IPS-18c (cell line): ENCODE measurements around the gene KCNQ5.

Source experiments
- H3K4me3 ChIP-seq: 2 replicates; pipeline ENCODE4 v1.7.0; 2013; ENCODE audit warnings: low read depth, mild to moderate bottlenecking, low read length, moderate library complexity; ENCODE audit not compliant: insufficient read depth
- H3K9me3 ChIP-seq: one replicate; pipeline ENCODE4 v1.6.1; 2013; ENCODE audit warnings: mild to moderate bottlenecking, low read length, moderate library complexity; ENCODE audit not compliant: control insufficient read depth, insufficient read depth

The KCNQ5 gene

GRCh38 chr6:72809746-72810379 lies 188.0 kb downstream of the KCNQ5 start:
- Histone ChIP-seq H3K9me3 (no peaks in the 10 kb centered on the region), H3K4me3 (no peak overlapping the region)

DNA sequence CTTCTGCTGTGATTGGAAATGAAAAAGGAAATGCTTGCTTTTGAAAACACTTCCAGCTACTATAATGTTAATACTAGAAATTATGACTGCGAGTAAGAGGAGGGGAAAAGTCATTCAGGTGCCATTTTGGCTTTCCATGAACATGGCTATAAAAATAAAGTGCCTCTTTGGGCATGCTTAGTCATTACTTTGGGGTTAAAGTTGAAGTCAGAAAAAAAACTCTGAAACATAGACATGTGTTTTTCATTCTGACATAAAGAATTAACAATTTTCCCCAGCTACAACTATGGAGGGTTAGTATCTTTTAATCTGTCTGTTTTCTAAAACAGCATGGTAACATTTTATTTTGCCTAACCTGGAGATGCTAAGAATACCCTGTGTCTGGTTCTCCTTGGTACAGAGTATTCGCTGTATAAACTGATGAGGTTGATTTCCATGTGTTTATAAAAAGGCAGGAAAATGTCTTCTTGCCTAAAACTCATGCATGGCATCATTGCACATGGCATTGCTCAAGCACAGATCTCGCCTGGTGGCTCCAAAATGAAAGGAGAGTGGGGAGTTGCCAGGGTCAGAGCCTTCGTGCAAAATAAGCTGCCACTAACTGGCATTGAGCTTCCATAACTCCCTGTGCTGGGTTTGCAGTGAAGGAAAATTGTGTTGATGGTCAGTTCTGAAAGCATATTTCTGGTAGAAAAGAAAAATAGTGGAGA lies 188.9 kb downstream of the KCNQ5 start:
- Histone ChIP-seq H3K9me3 (no peaks in the 10 kb centered on the region), H3K4me3 (no peak overlapping the region)

GRCh38 chr6:72811971-72812421 lies 190.1 kb downstream of the KCNQ5 start:
- no peak overlapping the region for H3K4me3 ChIP-seq

DNA sequence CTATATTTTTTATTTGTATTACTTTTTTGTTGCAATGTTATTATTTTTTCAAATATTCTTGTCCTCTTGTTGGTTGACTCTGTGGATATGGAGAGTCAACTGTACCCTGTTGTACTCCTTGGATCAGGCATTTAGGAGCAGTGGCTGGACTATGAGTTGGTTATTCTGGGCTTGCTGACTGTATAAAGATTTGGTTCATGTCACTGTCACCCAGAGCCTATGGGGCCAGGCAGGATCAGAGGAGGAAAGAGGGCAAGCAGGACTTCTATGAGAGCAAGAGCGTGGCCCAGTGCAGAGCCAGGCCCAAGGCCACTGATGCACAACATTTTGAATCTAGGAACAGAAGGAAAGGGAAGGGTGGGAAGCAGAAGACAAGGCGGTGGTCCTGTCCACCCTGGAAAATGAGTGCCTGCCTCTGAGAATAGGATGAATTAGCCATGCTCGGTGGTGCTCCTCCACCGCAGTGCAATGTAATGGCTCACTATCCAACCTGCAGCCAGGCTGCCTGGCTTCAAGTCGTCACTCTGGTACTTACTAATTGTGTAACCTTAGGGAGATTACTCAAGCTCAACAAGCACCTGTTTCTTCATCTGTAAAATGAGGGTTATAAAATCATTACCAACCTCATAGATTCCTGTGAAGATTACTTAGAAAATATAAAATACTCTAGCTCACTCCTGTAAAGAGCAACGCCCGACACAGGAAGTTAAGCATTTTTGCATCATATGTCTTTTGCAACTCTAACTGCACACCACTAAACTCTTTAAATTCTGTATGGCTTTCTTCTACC lies 192.1 kb downstream of the KCNQ5 start:
- no peak overlapping the region for H3K4me3 ChIP-seq
- no peaks in the 10 kb centered on the region for H3K9me3 ChIP-seq

More at GRCh38 chr6:72811971-72812421, 190.1 kb downstream of the KCNQ5 start:
- H3K9me3 ChIP-seq: no peaks in the 10 kb centered on the region

DNA sequence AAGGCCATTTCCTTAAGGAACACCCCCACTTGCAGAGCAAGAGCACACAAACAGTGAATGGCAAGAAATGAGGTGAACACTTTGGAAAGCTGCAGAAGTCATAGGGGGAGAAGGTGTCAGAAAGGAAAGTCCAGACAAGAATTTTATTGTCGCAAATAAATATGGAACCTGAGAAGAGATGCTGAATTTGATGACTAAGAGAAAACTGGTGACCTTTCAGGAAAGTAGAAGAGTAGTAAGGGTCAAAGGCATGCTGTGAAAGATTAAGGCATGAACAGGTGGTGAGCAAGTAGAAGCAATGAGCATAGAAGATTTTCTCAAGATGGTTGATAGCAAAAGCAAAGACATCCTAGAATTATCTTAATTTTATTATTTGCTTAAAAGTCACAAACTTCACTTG lies 194.2 kb downstream of the KCNQ5 start:
- H3K4me3 ChIP-seq: no peak overlapping the region
- H3K9me3 ChIP-seq: no peaks in the 10 kb centered on the region

DNA sequence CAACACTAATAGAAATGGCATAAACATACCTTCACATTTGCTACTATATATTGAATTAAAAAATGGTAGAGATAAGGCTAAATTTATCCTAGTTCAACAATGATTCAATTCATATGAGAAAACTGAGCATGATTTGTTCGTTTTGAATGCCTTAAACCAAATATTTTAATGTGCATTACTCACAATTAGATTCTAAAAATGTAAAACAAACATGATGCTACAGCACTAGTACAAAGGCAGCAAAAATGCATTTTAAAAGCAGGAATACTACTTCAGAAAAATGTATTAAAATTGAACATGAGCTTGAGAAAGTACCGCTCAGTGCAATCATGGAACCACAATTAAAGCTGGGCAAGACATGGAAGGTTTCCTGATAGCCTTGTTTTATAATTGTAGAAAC lies 195.3 kb downstream of the KCNQ5 start:
- H3K9me3 ChIP-seq: no peaks in the 10 kb centered on the region
- H3K4me3 ChIP-seq: no peak overlapping the region

DNA sequence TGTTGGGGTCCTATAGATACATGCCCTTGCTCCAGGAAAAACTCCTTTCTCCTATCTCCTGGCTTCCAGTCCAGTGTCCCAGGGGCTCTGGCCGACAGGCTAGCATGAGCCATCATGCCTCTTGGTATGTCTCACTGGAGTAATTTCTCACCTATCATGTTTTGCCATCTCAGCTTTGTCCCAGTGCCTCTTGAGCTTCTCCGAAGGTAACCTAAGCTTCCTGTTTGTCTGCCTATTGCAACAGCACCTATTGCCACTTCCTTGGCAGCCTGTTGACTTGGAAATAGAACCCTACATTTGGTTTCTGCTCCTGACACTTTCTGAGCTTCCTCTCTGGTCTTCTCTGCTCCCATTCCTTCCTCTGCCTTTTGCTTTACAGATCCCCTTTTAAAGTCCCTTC lies 197.7 kb downstream of the KCNQ5 start:
- H3K4me3 ChIP-seq: no peak overlapping the region
- H3K9me3 ChIP-seq: no peaks in the 10 kb centered on the region

DNA sequence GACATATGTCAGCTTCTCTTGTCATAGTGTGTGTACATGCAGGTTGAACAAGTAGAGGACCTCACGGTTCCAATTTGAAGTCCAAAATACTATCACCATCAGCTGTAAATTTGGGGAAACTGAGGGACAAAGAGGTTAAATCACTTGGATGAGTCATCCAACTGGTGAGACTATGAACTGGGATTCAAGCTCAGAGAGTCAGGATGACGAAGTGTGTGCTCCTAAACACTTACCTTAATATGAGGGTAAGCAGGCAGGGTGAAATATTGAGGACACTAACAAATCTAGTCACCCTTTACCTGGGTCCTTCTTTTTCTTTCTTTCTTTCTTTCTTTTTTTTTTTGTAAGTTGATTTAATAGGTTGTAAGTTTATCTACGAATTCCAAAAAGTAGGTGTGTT lies 198.3 kb downstream of the KCNQ5 start:
- no peak overlapping the region for H3K4me3 ChIP-seq
- no peaks in the 10 kb centered on the region for H3K9me3 ChIP-seq

- Histone ChIP-seq H3K4me3 (no peak overlapping the region), H3K9me3 (no peaks in the 10 kb centered on the region)
These were observed 199.0 kb downstream of the KCNQ5 start for GRCh38 chr6:72820906-72821305.

GRCh38 chr6:72822023-72822422 lies 200.2 kb downstream of the KCNQ5 start:
- no peaks in the 10 kb centered on the region for H3K9me3 ChIP-seq
- no peak overlapping the region for H3K4me3 ChIP-seq

DNA sequence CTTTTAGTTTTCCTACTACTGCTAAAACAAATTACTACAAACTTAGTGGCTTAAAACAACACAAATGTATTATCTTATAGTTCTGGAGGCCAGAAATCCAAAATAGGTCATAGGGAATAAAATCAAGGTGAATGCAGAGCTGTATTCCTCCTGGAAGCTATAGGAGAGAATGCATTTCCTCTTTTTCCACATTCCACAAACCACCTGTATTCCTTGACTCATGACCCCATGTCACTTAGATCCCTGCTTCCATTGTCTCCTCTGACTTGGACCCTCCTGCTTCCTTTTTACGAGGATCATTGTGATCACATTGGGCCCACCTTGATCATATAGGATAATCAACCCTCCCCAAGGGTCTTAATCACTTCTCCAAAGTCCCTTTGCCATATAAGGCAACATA lies 200.8 kb downstream of the KCNQ5 start:
- H3K4me3 ChIP-seq: no peak overlapping the region
- no peaks in the 10 kb centered on the region for H3K9me3 ChIP-seq

GRCh38 chr6:72824833-72825232 lies 203.0 kb downstream of the KCNQ5 start:
- Histone ChIP-seq H3K4me3 (no peak overlapping the region), H3K9me3 (no peaks in the 10 kb centered on the region)

DNA sequence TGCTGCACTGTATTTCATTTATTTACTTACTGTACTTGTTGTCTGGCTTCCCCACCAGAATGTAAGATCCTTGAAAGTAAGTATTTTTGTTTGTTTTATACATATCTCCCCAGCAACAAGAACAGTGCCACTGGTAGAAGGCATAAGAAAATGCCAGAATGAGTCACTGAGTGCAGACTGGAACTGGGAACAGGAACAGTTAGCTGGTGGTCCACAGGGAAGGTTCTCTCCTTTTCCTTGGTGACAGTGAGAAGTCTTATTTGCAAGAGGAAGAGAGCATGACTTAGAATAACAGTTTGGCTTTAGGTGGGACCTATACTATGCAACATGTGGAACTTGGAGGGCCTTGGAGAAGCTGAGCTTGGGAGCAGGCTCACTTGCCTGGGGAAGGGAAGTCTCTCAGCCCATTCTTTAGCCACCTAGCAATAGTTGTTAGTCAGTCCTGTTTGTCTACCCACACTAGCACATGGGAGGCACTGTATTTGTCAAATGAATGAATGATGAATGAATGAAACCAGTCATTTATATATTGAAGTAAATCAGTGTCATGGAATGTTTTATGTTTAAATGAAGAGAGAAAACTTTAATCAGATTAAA lies 203.5 kb downstream of the KCNQ5 start:
- no peaks in the 10 kb centered on the region for H3K9me3 ChIP-seq

GRCh38 chr6:72826037-72826436 lies 204.2 kb downstream of the KCNQ5 start:
- Histone ChIP-seq H3K4me3 (no peak overlapping the region), H3K9me3 (no peaks in the 10 kb centered on the region)

More for the DNA sequence above, 203.5 kb downstream of the KCNQ5 start:
- H3K4me3 ChIP-seq: no peak overlapping the region

GRCh38 chr6:72826744-72827438 lies 205.0 kb downstream of the KCNQ5 start:
- no peak overlapping the region for H3K4me3 ChIP-seq
- no peaks in the 10 kb centered on the region for H3K9me3 ChIP-seq

- Histone ChIP-seq H3K9me3 (no peaks in the 10 kb centered on the region), H3K4me3 (no peak overlapping the region)
These were observed 207.0 kb downstream of the KCNQ5 start for GRCh38 chr6:72828904-72829303.

DNA sequence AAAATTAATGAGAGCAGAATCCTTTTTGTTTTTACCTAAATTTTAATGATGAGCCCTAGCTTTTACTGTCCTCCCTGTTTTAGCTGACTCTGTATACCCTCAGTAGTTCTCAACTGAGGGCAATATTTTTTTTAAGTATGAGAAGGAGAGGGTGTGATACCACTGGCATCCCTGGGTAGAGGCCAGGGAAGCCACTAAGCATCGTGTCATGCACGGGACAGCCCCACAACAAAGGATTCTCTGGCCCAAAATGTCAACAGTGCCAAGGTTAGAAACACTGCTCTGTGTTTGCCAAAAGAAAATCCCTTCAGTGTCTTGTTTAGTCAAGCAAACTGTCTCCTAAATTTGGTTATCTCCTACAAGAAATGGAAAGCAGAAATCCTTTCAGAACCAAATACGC lies 210.4 kb downstream of the KCNQ5 start:
- Histone ChIP-seq H3K4me3 (no peak overlapping the region), H3K9me3 (no peaks in the 10 kb centered on the region)
